Tibial artery (tissue), 4 donors: ENCODE measurements around the gene LRRC27.
A peak's percentile ranks its signal among the peaks of the same experiment; 100 is the strongest.

ENCODE experiments used
- DNase-seq, 2 donors: peaks; one replicate each; pipeline ENCODE4 v3.0.0-alpha.2; 2019
- H3K27ac ChIP-seq, 2 donors: fragments of 200-600 bp; sonication (generic) in 1 of 2; 1 replicate in 1 of 2; 2 replicates in 1 of 2; pipeline ENCODE4 v1.5.1; 2018 to 2019; ENCODE audit warnings: mild to moderate bottlenecking in 1 of 2
- H3K27me3 ChIP-seq, 2 donors: fragments of 200-600 bp; sonication (generic) in 1 of 2; one replicate each; pipeline versions ENCODE4 v1.5.1 to v1.6.0; 2016 to 2019
- H3K36me3 ChIP-seq, 3 donors: fragments of 200-600 bp; sonication (generic) in 2 of 3; one replicate each; pipeline ENCODE4 v1.5.1; 2016 to 2019; ENCODE audit warnings: mild to moderate bottlenecking in 2 of 3
- H3K4me1 ChIP-seq, 4 donors: fragments of 200-600 bp; sonication (generic) in 2 of 4; 1 replicate in 3 of 4; 2 replicates in 1 of 4; pipeline ENCODE4 v1.5.1; 2016 to 2019
- H3K4me3 ChIP-seq, 2 donors: fragments of 200-600 bp; sonication (generic) in 1 of 2; 1 replicate in 1 of 2; 2 replicates in 1 of 2; pipeline ENCODE4 v1.5.1; 2018 to 2019; ENCODE audit warnings: mild to moderate bottlenecking in 2 of 2
- H3K9me3 ChIP-seq, 3 donors: fragments of 200-600 bp; sonication (generic) in 1 of 3; one replicate each; pipeline ENCODE4 v1.5.1; 2016 to 2019
- intact Hi-C: fragments of 100-400 bp; cut with DNase I; formaldehyde crosslinking; loops from one replicate; pipeline ENCODE4 v1.15.0; 2023; ENCODE audit warnings: low total_unique reads
- TF ChIP-seq, protein P1 (sequence below), 2 experiments: fragments of 200-600 bp in 1 of 2; fragments of 450-650 bp in 1 of 2; IDR thresholded peaks; one replicate each; pipeline ENCODE4 v1.5.1; 2017 to 2019; ENCODE audit warnings: antibody characterized with exemption in 2 of 2, mild to moderate bottlenecking in 1 of 2, moderate library complexity in 1 of 2

Gene LRRC27

DNA sequence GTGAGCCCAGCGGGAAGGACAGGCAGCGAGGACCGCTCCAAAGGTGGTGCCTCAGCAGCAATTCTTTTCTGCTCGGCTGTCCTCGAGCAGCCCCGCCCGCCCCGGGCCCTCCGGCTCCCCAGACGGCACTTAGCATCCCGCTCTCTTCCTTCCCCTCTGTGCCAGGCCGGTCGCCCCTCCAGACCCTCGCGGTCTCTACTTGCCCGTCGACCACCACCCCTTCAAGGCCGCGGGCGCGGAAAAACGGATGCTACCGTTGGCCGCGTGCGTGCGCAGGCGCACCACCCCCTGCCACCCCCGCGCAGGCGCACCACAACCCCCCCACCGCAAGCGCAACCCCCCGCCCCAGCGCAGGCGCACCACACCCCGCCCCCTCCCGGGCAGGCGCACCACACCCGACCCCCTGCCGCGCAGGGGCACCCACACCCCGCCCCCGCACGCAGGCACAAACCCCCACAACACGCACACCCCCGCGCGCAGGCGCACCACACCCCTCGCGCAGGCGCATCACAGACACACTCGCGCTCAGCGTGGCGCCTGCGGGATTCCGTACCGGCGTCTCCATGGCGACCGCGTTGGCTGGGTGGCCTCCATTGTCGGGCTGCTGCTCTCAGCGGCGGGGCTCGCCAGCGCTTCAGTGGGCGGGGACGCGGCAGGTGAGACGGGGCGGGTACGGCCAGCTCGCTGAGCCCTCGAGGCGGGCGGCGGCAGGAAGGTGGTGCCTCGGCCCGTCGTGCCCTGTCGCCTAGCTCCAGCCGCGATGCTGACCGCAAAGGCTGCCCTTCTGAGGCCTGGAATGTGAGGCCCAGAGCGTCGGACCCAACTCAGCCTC is at the start of gene LRRC27:
TSS of gene LRRC27 (plus strand) at position 593 of the 832 bp plus-strand sequence. CDS start 1,332 bp downstream, outside the sequence.
- intact Hi-C loops: loop anchor here (10.0 kb wide), 2 partner anchors 63 to 427 kb away; partner anchors contain the start of genes PPP2R2D and PWWP2B

DNA sequence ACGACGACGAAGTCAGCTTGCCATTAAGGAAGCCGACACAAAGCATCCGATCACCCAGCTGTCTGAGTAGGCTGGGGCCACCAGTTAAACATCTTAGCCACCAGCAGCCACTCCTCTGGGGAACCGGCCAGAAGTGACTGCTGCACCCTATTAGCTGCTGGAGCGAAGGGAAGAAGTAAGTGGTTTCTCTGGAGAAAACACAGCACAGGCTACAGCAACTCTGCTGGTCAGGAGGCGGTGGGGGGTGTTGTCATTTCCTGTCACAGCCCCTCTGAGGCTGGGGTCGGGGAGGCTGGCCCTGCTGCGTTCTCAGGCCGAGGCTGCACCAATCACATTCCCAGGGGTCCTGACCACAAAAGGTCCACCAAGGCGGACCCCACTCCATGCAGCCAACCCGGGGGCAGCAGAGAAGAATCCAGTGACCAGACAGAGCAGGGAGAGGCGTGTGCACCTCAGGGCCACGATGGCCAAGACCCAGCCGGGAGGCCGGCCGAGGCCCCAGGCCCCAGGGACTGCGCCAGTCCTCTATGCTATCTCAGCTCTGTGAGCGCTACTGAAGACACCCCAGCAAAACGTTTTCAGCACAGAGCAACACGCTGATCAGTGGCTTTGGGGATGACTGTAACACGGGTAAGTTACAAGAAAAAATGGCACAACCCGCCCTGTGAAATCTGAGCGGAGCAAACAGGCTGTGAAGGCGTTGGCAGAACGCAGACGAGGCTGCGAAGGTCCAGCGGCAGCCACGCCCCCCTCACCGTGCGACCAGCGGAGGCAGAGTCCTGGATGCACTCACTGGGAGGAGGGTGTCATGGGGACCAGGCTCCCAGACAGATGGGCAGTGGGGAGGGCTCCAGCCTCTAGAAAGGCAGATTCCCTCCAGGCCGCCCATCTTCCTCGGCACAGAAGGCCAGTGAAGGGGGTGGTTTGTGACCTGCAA is 49.1 kb upstream of the LRRC27 start:
- Histone ChIP-seq H3K36me3 (no peaks in the 10 kb centered on the region), H3K4me1 (no peaks in the 10 kb centered on the region), H3K9me3 (no peaks in the 10 kb centered on the region), H3K4me3 (no peak overlapping the region), H3K27me3 (peaks cover 6 to 33% of the 10 kb centered on the region in 2 donors), H3K27ac (no peak overlapping the region)
- TF ChIP-seq, protein P1, sequence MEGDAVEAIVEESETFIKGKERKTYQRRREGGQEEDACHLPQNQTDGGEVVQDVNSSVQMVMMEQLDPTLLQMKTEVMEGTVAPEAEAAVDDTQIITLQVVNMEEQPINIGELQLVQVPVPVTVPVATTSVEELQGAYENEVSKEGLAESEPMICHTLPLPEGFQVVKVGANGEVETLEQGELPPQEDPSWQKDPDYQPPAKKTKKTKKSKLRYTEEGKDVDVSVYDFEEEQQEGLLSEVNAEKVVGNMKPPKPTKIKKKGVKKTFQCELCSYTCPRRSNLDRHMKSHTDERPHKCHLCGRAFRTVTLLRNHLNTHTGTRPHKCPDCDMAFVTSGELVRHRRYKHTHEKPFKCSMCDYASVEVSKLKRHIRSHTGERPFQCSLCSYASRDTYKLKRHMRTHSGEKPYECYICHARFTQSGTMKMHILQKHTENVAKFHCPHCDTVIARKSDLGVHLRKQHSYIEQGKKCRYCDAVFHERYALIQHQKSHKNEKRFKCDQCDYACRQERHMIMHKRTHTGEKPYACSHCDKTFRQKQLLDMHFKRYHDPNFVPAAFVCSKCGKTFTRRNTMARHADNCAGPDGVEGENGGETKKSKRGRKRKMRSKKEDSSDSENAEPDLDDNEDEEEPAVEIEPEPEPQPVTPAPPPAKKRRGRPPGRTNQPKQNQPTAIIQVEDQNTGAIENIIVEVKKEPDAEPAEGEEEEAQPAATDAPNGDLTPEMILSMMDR (IDR thresholded peaks at IDR 0.05): no peak
- no peak for DNase-seq
- intact Hi-C loops: no loop called here

More for the DNA sequence above, at the start of gene LRRC27:
- Histone ChIP-seq H3K9me3 (no peaks in the 10 kb centered on the region), H3K4me1 (peaks cover 0 to 35% (median 23%) of the 10 kb centered on the region in 4 donors), H3K36me3 (no peaks in the 10 kb centered on the region), H3K27ac (peak within 1 kb of the TSS; percentile 74 to 83), H3K4me3 (peak within 1 kb of the TSS; percentile 76 to 78), H3K27me3 (no peaks in the 10 kb centered on the region)
- TF ChIP-seq, protein P1 (IDR thresholded peaks at IDR 0.05): no peak
- peak; percentile 97 to 99 for DNase-seq

DNA sequence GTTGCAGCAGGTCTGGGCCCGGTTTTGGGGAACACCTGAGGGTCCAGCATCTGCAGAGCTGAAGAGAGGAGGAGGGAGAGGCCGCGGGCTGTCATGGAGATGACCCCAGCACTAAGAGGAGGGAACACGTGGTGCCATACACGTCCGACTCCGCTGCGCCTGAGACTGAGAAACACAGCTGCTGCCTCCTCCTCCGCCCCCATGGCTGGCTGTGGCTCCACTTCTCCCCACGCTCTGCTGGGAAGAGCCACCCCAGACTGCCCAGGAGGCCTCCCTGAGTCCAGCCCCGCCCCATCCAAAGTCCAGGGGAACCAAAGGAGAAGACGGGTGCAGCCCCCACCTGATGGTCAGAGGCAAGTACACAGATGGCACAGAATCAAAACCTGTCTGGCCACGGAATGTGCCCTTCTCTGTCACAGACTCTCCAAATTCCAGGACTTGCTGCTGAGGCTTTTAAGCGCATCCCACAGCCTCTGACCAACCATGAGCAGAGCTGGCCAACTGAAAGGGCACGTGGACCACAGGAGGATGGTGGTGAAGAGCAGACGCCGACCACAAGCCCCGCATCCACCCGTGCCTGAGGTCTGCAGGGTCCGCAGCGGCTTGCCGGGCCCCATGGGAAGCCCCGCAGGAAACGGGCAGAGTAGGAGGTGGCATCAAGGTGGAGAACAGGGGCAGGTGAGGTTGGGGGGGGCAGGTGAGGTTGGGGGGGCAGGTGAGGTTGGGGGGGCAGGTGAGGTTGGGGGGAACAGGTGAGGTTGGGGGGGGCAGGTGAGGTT is 48.2 kb upstream of the LRRC27 start:
- Histone ChIP-seq H3K4me1 (no peaks in the 10 kb centered on the region), H3K27ac (no peak overlapping the region), H3K27me3 (peaks cover 6 to 33% of the 10 kb centered on the region in 2 donors), H3K4me3 (no peak overlapping the region), H3K36me3 (no peaks in the 10 kb centered on the region), H3K9me3 (peaks cover 0 to 5% (median 2%) of the 10 kb centered on the region in 3 donors)
- no peak for DNase-seq
- TF ChIP-seq, protein P1 (IDR thresholded peaks at IDR 0.05): no peak
- intact Hi-C loops: no loop called here

DNA sequence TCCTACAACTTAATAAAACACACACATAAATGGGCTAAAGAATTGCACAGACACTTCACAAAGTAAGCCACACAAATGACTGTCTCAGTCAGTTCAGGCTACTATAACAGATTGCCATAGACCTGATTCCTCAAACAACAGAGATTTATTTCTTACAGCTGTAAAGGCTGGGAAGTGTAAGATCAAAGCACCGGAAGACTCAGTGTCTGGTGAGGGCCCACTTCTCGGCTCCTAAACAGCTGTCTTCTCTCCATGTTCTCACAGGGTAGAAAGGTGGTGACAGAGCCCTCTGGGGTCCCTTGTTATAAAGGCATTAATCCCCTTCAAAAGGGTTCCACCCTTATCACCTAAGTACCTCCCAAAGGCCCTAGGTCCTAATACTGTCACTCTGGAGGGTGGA is 42.6 kb upstream of the LRRC27 start:
- H3K4me1 ChIP-seq: no peaks in the 10 kb centered on the region
- no peak overlapping the region for H3K27ac ChIP-seq
- peaks cover 0 to 23% of the 10 kb centered on the region in 2 donors for H3K27me3 ChIP-seq
- intact Hi-C loops: no loop called here
- TF ChIP-seq, protein P1 (IDR thresholded peaks at IDR 0.05): no peak
- DNase-seq: no peak
- H3K9me3 ChIP-seq: peaks cover 0 to 16% (median 8%) of the 10 kb centered on the region in 3 donors
- H3K36me3 ChIP-seq: no peaks in the 10 kb centered on the region
- H3K4me3 ChIP-seq: no peak overlapping the region

DNA sequence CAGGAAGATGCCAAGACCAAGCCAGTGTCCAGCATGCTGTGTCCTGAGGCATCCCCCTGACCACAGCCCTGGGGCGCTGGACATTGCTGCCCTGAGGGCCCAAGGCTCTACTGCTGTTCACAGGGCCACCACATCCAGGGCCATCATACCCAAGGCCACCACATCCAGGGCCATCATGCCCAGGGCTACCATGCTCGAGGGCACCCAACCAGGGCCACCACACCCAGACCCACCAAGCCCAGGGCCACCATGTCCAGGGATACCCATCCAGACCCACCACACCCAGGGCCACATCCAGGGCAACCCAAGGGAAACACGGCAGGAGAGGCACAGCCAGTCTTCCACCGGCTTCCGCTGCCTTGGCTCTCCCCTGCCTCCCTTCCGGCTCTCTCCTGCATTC is 41.4 kb upstream of the LRRC27 start:
- H3K4me1 ChIP-seq: no peaks in the 10 kb centered on the region
- H3K36me3 ChIP-seq: no peaks in the 10 kb centered on the region
- H3K9me3 ChIP-seq: peaks cover 0 to 16% (median 8%) of the 10 kb centered on the region in 3 donors
- intact Hi-C loops: no loop called here
- H3K4me3 ChIP-seq: no peak overlapping the region
- no peak for DNase-seq
- H3K27ac ChIP-seq: no peak overlapping the region
- TF ChIP-seq, protein P1 (IDR thresholded peaks at IDR 0.05): no peak
- H3K27me3 ChIP-seq: peaks cover 0 to 29% of the 10 kb centered on the region in 2 donors
